Measurements from ENCODE around the gene DGCR2.
"Not testable (repeated sequence)": the region's sequence is repeated elsewhere in the genome, so short reads cannot be mapped to it uniquely, and the experiment has no call there.

Gene DGCR2

DNA sequence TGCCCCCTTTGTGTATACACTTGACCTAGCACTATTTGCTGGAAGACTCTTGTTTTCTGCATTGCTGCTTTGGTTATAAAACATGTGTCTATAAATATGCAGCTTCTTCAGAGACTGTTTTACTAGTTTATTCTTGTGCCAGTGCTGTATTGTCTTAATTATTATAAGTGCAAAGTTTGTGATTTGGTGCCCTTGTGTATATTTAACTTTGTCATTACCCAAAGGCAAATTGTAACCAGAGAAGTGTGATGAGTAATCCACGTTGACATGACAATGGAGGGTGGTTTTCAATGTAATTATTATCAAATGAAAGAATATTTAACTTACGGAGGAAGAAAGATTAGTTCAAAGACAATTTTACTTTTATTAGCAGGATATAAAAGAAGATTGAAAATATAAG is 111.1 kb downstream of the DGCR2 start:
- ChIA-PET CTCF (no interaction called here), POLR2A (no interaction called here)
- no peak for TF ChIP-seq PKNOX1 (IDR thresholded peaks at IDR 0.05)
- TF ChIP-seq ELF4 (IDR thresholded peaks at IDR 0.05) = no peak
- no peak for TF ChIP-seq FOXK2 (IDR thresholded peaks at IDR 0.05)
- TF ChIP-seq ZNF384 (IDR thresholded peaks at IDR 0.05) = no peak
- TF ChIP-seq TARDBP (IDR thresholded peaks at IDR 0.05) = no peak
- no peak for TF ChIP-seq ARNT (IDR thresholded peaks at IDR 0.05)
- no peak for DNase-seq (ENCODE audit: extremely low spot score)

- TF ChIP-seq HDGF (IDR thresholded peaks at IDR 0.05; ENCODE audit: borderline replicate concordance) (no peak), FOXK2 (IDR thresholded peaks at IDR 0.05) (no peak), PKNOX1 (IDR thresholded peaks at IDR 0.05) (no peak), ZNF384 (IDR thresholded peaks at IDR 0.05) (no peak), NFRKB (IDR thresholded peaks at IDR 0.05) (no peak), LEF1 (IDR thresholded peaks at IDR 0.05; ENCODE audit: borderline replicate concordance) (no peak), ELF4 (IDR thresholded peaks at IDR 0.05) (no peak), CTBP1 (IDR thresholded peaks at IDR 0.05; ENCODE audit: borderline replicate concordance) (no peak), FOXA1 (IDR thresholded peaks at IDR 0.05) (no peak), L3MBTL2 (conservative IDR thresholded peaks at IDR 0.05) (no peak), FOXM1 (IDR thresholded peaks at IDR 0.05; ENCODE audit: borderline replicate concordance) (no peak), BHLHE40 (IDR thresholded peaks at IDR 0.05; ENCODE audit: borderline replicate concordance) (no peak), TARDBP (IDR thresholded peaks at IDR 0.05) (no peak), SP1 (IDR thresholded peaks at IDR 0.05) (no peak), SUZ12 (IDR thresholded peaks at IDR 0.05) (no peak), ARNT (IDR thresholded peaks at IDR 0.05) (no peak)
- CTCF ChIA-PET = no interaction called here
- no peak for DNase-seq (ENCODE audit: extremely low spot score)
- POLR2A ChIA-PET = no interaction called here
These were observed 116.3 kb downstream of the DGCR2 start for GRCh38 chr22:19005905-19006304.

DNA sequence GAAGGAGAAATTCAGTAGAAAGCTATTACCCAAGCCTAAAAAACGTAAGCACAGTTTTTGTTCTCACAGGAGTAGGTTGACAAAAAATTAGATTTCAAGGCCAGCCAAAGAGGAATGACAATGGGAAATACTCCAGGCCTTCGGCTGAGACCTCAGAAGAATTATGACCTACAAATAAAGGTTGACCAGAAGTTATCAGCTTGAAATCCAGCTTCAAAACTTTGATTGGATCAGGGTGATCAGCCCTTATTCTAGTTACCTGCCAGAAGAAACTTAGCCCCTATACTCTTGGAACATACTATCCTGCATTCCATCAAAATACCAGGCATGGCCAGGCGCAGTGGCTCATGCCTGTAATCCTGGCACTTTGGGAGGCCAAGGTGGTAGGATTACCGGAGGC is 117.7 kb downstream of the DGCR2 start:
- TF ChIP-seq FOXK2 (IDR thresholded peaks at IDR 0.05) = no peak
- no peak for TF ChIP-seq ARNT (IDR thresholded peaks at IDR 0.05)
- no peak for TF ChIP-seq FOXA1 (IDR thresholded peaks at IDR 0.05)
- TF ChIP-seq BHLHE40 (IDR thresholded peaks at IDR 0.05; ENCODE audit: borderline replicate concordance) = no peak
- no peak for TF ChIP-seq HDGF (IDR thresholded peaks at IDR 0.05; ENCODE audit: borderline replicate concordance)
- no peak for TF ChIP-seq SP1 (IDR thresholded peaks at IDR 0.05)
- TF ChIP-seq TARDBP (IDR thresholded peaks at IDR 0.05) = no peak
- no peak for DNase-seq (ENCODE audit: extremely low spot score)
- CTCF ChIA-PET = interaction anchor here (0.6 kb wide), 1 partner anchor 175 kb away, joined by 3 read pairs; no protein-coding TSS in a partner anchor
- POLR2A ChIA-PET = no interaction called here

- ChIA-PET CTCF (no interaction called here), POLR2A (interaction anchor here (1.0 kb wide), 1 partner anchor 10 kb away, joined by 3 read pairs; no protein-coding TSS in a partner anchor)
- TF ChIP-seq SUZ12 (IDR thresholded peaks at IDR 0.05) (no peak), ARNT (IDR thresholded peaks at IDR 0.05) (no peak), L3MBTL2 (conservative IDR thresholded peaks at IDR 0.05) (no peak), SP1 (IDR thresholded peaks at IDR 0.05) (no peak), FOXK2 (IDR thresholded peaks at IDR 0.05) (no peak), ELF4 (IDR thresholded peaks at IDR 0.05) (no peak), PKNOX1 (IDR thresholded peaks at IDR 0.05) (no peak), HDGF (IDR thresholded peaks at IDR 0.05; ENCODE audit: borderline replicate concordance) (no peak), LEF1 (IDR thresholded peaks at IDR 0.05; ENCODE audit: borderline replicate concordance) (no peak), CTBP1 (IDR thresholded peaks at IDR 0.05; ENCODE audit: borderline replicate concordance) (no peak), TARDBP (IDR thresholded peaks at IDR 0.05) (no peak), ZNF384 (IDR thresholded peaks at IDR 0.05) (no peak), FOXA1 (IDR thresholded peaks at IDR 0.05) (no peak)
- DNase-seq (ENCODE audit: extremely low spot score) = no peak
These were observed 118.7 kb downstream of the DGCR2 start for GRCh38 chr22:19003508-19003907.

GRCh38 chr22:19002684-19003038 is 119.6 kb downstream of the DGCR2 start:
- DNase-seq (ENCODE audit: extremely low spot score) = no peak
- ChIA-PET POLR2A (interaction anchor here (1.0 kb wide), 1 partner anchor 9 kb away, joined by 3 read pairs; no protein-coding TSS in a partner anchor), CTCF (interaction anchor here (0.6 kb wide), 1 partner anchor 46 kb away, joined by 3 read pairs; no protein-coding TSS in a partner anchor)
- TF ChIP-seq SUZ12 (IDR thresholded peaks at IDR 0.05) = no peak
- no peak for TF ChIP-seq FOXM1 (IDR thresholded peaks at IDR 0.05; ENCODE audit: borderline replicate concordance)
- no peak for TF ChIP-seq ARNT (IDR thresholded peaks at IDR 0.05)
- TF ChIP-seq BHLHE40 (IDR thresholded peaks at IDR 0.05; ENCODE audit: borderline replicate concordance) = no peak
- TF ChIP-seq L3MBTL2 (conservative IDR thresholded peaks at IDR 0.05) = no peak
- TF ChIP-seq TARDBP (IDR thresholded peaks at IDR 0.05) = no peak
- no peak for TF ChIP-seq ELF4 (IDR thresholded peaks at IDR 0.05)
- TF ChIP-seq FOXA1 (IDR thresholded peaks at IDR 0.05) = no peak
- no peak for TF ChIP-seq CTBP1 (IDR thresholded peaks at IDR 0.05; ENCODE audit: borderline replicate concordance)
- TF ChIP-seq NFRKB (IDR thresholded peaks at IDR 0.05) = no peak
- TF ChIP-seq PKNOX1 (IDR thresholded peaks at IDR 0.05) = no peak
- TF ChIP-seq FOXK2 (IDR thresholded peaks at IDR 0.05) = no peak
- no peak for TF ChIP-seq SP1 (IDR thresholded peaks at IDR 0.05)
- TF ChIP-seq LEF1 (IDR thresholded peaks at IDR 0.05; ENCODE audit: borderline replicate concordance) = no peak
- no peak for TF ChIP-seq HDGF (IDR thresholded peaks at IDR 0.05; ENCODE audit: borderline replicate concordance)
- no peak for TF ChIP-seq ZNF384 (IDR thresholded peaks at IDR 0.05)

DNA sequence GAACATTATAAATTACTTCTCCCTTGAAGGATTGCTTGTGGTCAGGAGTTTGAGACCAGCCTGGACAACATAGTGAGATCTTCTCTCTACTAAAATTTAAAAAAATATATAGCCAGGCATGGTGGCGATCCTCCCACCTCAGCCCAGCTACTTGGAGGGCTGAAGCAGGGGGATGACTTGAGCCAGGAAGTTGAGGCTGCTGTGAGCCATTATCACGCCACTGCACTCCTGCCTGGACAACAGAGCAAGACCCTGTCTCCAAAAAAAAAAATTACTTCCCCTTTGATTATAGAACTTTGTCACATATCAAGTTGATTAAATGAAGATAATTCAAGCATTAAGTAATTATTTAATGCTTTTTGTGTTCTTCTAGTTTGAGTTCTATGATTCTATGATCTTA is 121.0 kb downstream of the DGCR2 start:
- CTCF ChIA-PET = no interaction called here
- no peak for TF ChIP-seq PKNOX1 (IDR thresholded peaks at IDR 0.05)
- TF ChIP-seq L3MBTL2 (conservative IDR thresholded peaks at IDR 0.05) = no peak
- no peak for TF ChIP-seq ELF4 (IDR thresholded peaks at IDR 0.05)
- TF ChIP-seq NFRKB (IDR thresholded peaks at IDR 0.05) = no peak
- no peak for TF ChIP-seq FOXM1 (IDR thresholded peaks at IDR 0.05; ENCODE audit: borderline replicate concordance)
- no peak for TF ChIP-seq BHLHE40 (IDR thresholded peaks at IDR 0.05; ENCODE audit: borderline replicate concordance)
- no peak for TF ChIP-seq FOXK2 (IDR thresholded peaks at IDR 0.05)
- DNase-seq (ENCODE audit: extremely low spot score) = no peak
- POLR2A ChIA-PET = no interaction called here

DNA sequence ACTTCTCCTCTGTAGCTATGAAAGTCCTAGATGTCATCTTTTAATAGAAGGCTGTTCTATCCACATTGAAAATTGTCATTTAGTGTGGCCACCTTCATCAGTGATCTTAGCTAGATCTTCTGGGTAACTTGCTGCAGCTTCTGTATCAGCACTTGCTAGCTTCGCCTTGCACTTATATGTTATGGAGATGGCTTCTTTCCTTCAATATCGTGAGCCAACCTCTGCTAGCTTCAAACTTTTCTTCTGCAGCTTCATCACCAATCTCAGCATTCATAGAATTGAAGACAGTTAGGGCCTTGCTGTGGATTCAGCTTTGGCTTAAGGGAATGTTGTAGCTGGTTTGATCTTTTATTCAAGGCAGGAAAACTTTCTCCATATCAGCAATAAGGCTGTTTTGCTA is 122.1 kb downstream of the DGCR2 start:
- DNase-seq (ENCODE audit: extremely low spot score); POLR2A ChIA-PET: not testable (repeated sequence)
- CTCF ChIA-PET = interaction anchor here (1.4 kb wide), 1 partner anchor 18 kb away, joined by 3 read pairs; no protein-coding TSS in a partner anchor

Data from HEK293T (cell line).